HEK293T (cell line): ENCODE measurements around the gene BRMS1L.

Experiments
- CTBP1 ChIP-seq: fragments of 450-650 bp; IDR thresholded peaks from 2 replicates; pipeline ENCODE4 v1.6.1; 2016; ENCODE audit warnings: borderline replicate concordance
- ELF4 ChIP-seq: fragments of 450-650 bp; IDR thresholded peaks from 2 replicates; pipeline ENCODE4 v1.6.1; 2017; ENCODE audit warnings: antibody characterized with exemption
- FOXK2 ChIP-seq: fragments of 450-650 bp; IDR thresholded peaks from 2 replicates; pipeline ENCODE4 v1.6.1; 2016; ENCODE audit warnings: mild to moderate bottlenecking
- L3MBTL2 ChIP-seq: fragments of 450-650 bp; conservative IDR thresholded peaks from 2 replicates; pipeline ENCODE4 v1.6.1; 2016; ENCODE audit warnings: mild to moderate bottlenecking
- PKNOX1 ChIP-seq: fragments of 450-650 bp; IDR thresholded peaks from 2 replicates; pipeline ENCODE4 v1.6.1; 2016
- SUZ12 ChIP-seq: fragments of 450-650 bp; IDR thresholded peaks from 2 replicates; pipeline ENCODE4 v1.6.1; 2016; ENCODE audit warnings: mild to moderate bottlenecking
- ZNF384 ChIP-seq: fragments of 450-650 bp; IDR thresholded peaks from 2 replicates; pipeline ENCODE4 v1.6.1; 2016

- TF ChIP-seq L3MBTL2 (no peak), SUZ12 (no peak), ELF4 (no peak), PKNOX1 (no peak), ZNF384 (no peak), FOXK2 (no peak), CTBP1 (no peak)
These were observed 51.1 kb downstream of the BRMS1L start for GRCh38 chr14:35877276-35877675.
